GM06990 (cell line): ENCODE data around the gene TMEFF2.

ENCODE experiments used
- DNase-seq: peaks from one replicate; pipeline ENCODE4 v3.0.0-alpha.2; 2011; ENCODE audit not compliant: insufficient read length; ENCODE audit errors: extremely low read depth
- H3K27me3 ChIP-seq: replicated peaks from 2 replicates; pipeline ENCODE4 v1.6.0; 2011; ENCODE audit warnings: low read length; ENCODE audit not compliant: control insufficient read depth, insufficient read depth
- H3K36me3 ChIP-seq: 2 replicates; pipeline ENCODE4 v1.5.1; 2011; ENCODE audit warnings: low read length; ENCODE audit not compliant: control insufficient read depth, insufficient read depth
- H3K4me3 ChIP-seq: replicated peaks from 2 replicates; pipeline ENCODE4 v1.5.1; 2011; ENCODE audit warnings: low read depth, mild to moderate bottlenecking, control low read depth, low read length
- CTCF ChIP-seq: IDR thresholded peaks from 2 replicates; pipeline ENCODE4 v1.5.1; 2011; ENCODE audit warnings: low read length, control low read depth, mild to moderate bottlenecking, inconsistent platforms; ENCODE audit not compliant: insufficient read depth, poor library complexity, severe bottlenecking

Gene TMEFF2

GRCh38 chr2:191985740-191986139 lies 209.0 kb downstream of the TMEFF2 start:
- Histone ChIP-seq H3K36me3 (no peaks in the 10 kb centered on the region), H3K4me3 (no peak overlapping the region), H3K27me3 (no peaks in the 10 kb centered on the region)
- TF ChIP-seq CTCF = no peak
- DNase-seq = no peak

DNA sequence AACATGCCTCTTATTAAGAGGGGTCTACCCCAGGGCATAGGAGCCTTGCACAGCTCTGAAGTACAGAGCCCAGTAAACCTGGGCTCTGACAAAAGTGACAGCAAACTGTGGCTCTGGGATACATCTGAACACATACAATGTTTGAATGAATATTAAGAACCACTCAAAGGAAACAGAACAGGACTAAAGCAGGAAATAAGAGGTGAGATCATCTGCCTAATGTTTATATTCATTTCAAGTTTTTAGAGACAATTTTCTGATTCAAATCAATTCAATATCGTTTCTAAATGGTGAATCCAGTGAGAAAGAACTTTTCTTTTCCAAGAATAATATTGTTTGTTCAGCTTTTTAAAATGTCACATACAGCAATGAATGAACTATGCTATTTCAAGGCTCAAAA lies 211.1 kb downstream of the TMEFF2 start:
- Histone ChIP-seq H3K27me3 (no peaks in the 10 kb centered on the region), H3K36me3 (no peaks in the 10 kb centered on the region), H3K4me3 (no peak overlapping the region)
- TF ChIP-seq CTCF = no peak
- DNase-seq = no peak

DNA sequence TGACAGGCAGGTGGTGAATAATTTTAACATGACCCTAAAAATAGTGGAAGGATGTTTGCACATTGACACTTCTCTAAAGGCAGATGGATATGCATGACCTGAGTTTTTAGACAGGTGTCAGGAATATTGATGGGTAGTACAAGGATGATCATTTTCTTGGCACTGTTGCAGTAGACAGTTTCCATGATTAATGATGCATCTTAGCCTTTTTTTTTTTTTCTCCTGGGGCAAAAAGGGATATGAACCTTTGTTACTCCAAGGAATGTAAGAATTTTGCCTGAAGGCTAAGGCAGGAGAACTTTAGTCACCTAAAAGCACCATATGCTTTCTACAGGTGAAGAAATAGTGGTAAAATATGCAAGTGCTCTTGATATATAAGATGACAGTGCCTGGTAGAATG lies 211.5 kb downstream of the TMEFF2 start:
- Histone ChIP-seq H3K36me3 (no peaks in the 10 kb centered on the region), H3K27me3 (no peaks in the 10 kb centered on the region), H3K4me3 (no peak overlapping the region)
- TF ChIP-seq CTCF = no peak
- no peak for DNase-seq

DNA sequence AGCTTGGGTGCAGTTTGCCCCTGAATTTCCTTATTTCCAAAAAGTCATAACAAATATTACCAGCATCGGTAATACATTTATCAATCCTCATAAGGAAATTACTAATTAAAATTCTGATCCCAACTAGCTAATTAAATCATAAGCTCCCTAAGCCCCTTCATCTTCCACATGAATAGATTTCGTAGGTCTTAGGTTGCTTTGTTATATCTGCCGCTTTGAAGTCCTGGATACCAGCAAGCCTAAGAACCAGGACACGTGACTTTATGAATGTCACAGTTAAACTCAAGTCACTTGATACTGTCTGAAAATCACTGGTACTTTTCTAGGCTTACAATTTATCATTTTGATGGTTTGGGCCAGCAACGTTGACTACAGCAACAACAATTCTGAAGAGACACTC lies 213.0 kb downstream of the TMEFF2 start:
- Histone ChIP-seq H3K27me3 (no peaks in the 10 kb centered on the region), H3K36me3 (no peaks in the 10 kb centered on the region), H3K4me3 (no peak overlapping the region)
- TF ChIP-seq CTCF = no peak
- DNase-seq = no peak

DNA sequence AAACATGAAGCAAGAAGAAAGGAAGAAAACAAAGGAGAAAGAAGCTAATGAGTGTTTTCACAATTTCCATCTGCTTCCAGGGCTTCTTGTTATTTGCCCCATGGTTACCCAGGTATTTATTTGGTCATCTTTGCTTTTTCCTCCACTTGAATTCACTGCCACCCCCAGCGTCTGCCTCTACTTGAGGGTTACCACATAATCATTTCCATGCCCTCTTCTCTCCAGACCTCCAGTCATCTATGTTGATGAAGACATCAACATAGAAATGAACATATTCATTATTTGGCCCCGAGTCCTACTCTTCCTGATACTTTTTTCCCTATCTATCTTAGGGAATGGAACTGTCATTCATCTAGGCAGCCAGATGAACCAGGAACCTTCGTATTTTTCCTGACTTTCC lies 214.2 kb downstream of the TMEFF2 start:
- TF ChIP-seq CTCF = no peak
- no peak for DNase-seq
- no peaks in the 10 kb centered on the region for H3K36me3 ChIP-seq
- no peaks in the 10 kb centered on the region for H3K27me3 ChIP-seq
- no peak overlapping the region for H3K4me3 ChIP-seq

DNA sequence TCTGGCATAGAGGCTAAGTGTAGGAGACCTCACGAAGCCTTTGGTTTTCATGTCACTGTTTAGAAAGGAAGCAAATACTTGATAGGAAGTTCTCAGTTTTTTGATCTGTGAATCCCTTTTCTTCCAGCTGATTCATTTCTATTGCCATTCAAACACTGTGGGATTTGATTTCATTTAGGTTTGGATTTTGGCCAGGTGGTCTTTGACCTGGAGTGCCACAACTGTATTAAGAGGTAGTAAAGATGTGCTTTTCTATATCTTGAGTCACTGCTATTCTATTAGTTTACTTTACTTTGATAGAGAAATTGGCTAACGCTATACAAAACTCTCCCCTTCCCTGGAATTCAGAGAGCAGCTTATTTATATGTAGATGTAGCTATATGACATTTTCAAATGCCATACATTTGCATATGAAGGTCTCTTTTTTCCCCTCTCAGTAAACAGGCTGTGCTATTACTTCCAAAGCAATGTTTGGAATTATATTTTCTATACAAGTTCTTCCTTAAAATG lies 215.5 kb downstream of the TMEFF2 start:
- Histone ChIP-seq H3K4me3 (no peak overlapping the region), H3K27me3 (no peaks in the 10 kb centered on the region), H3K36me3 (no peaks in the 10 kb centered on the region)
- TF ChIP-seq CTCF = no peak
- no peak for DNase-seq
